ENCODE measurements around the gene IGLL5.
"Not testable (repeated sequence)": the region's sequence is repeated elsewhere in the genome, so short reads cannot be mapped to it uniquely, and the experiment has no call there.

DNA sequence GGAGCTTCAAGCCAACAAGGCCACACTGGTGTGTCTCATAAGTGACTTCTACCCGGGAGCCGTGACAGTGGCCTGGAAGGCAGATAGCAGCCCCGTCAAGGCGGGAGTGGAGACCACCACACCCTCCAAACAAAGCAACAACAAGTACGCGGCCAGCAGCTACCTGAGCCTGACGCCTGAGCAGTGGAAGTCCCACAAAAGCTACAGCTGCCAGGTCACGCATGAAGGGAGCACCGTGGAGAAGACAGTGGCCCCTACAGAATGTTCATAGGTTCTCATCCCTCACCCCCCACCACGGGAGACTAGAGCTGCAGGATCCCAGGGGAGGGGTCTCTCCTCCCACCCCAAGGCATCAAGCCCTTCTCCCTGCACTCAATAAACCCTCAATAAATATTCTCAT is 18.8 kb downstream of the IGLL5 start:
- not testable (repeated sequence) for TF ChIP-seq THAP8 (CRISPR knock-in tag; IDR thresholded peaks at IDR 0.05; ENCODE audit: borderline replicate concordance); ZNF816 (CRISPR knock-in tag; IDR thresholded peaks at IDR 0.05; ENCODE audit: borderline replicate concordance); CBX1 (IDR thresholded peaks at IDR 0.05; ENCODE audit: low read depth); ESRRA (CRISPR knock-in tag; IDR thresholded peaks at IDR 0.05; ENCODE audit: low read depth); FOXP1 (IDR thresholded peaks at IDR 0.05); FOXP1 (CRISPR knock-in tag; IDR thresholded peaks at IDR 0.05); POLR2A (IDR thresholded peaks at IDR 0.05; ENCODE audit: insufficient read depth in 1 of 2, low read depth in 2 of 2, low read length in 2 of 2); ELK4 (CRISPR knock-in tag; IDR thresholded peaks at IDR 0.05; ENCODE audit: borderline replicate concordance)
- TF ChIP-seq, protein P1, sequence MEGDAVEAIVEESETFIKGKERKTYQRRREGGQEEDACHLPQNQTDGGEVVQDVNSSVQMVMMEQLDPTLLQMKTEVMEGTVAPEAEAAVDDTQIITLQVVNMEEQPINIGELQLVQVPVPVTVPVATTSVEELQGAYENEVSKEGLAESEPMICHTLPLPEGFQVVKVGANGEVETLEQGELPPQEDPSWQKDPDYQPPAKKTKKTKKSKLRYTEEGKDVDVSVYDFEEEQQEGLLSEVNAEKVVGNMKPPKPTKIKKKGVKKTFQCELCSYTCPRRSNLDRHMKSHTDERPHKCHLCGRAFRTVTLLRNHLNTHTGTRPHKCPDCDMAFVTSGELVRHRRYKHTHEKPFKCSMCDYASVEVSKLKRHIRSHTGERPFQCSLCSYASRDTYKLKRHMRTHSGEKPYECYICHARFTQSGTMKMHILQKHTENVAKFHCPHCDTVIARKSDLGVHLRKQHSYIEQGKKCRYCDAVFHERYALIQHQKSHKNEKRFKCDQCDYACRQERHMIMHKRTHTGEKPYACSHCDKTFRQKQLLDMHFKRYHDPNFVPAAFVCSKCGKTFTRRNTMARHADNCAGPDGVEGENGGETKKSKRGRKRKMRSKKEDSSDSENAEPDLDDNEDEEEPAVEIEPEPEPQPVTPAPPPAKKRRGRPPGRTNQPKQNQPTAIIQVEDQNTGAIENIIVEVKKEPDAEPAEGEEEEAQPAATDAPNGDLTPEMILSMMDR (CRISPR knock-in tag; IDR thresholded peaks at IDR 0.05), result not testable (repeated sequence)
